NCI-H1694 treated with DMSO at 0.1 percent for 48 hours (cell line): ENCODE measurements around the gene PNRC2.
"Not testable (repeated sequence)": the region's sequence is repeated elsewhere in the genome, so short reads cannot be mapped to it uniquely, and the experiment has no call there.

Source experiments
- DNase-seq: peaks from one replicate; lab custom pipeline; 2025; lab: John Stamatoyannopoulos, UW

Gene PNRC2

DNA sequence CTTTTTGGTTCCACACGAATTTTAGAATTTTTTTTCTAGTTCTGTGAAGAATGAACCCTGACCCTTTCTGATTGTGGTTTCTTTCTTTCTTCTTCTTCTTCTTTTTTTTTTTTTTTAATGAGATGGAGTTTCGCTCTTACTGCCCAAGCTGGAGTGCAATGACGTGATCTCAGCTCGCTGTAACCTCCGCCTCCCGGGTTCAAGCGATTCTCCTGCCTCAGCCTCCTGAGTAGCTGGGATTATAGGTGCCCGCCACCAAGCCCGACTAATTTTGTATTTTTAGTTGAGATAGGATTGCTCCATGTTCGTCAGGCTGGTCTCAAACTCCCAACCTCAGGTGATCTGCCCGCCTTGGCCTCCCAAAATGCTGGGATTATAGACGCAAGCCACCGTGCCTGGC lies 32.4 kb downstream of the PNRC2 start:
- DNase-seq = not testable (repeated sequence)

- DNase-seq = no peak
Observed at GRCh38 chr1:23995431-23995837, 35.8 kb downstream of the PNRC2 start.

GRCh38 chr1:23996700-23997229 lies 37.1 kb downstream of the PNRC2 start:
- no peak for DNase-seq

- no peak for DNase-seq
Observed at GRCh38 chr1:23997812-23998211, 38.2 kb downstream of the PNRC2 start.

DNA sequence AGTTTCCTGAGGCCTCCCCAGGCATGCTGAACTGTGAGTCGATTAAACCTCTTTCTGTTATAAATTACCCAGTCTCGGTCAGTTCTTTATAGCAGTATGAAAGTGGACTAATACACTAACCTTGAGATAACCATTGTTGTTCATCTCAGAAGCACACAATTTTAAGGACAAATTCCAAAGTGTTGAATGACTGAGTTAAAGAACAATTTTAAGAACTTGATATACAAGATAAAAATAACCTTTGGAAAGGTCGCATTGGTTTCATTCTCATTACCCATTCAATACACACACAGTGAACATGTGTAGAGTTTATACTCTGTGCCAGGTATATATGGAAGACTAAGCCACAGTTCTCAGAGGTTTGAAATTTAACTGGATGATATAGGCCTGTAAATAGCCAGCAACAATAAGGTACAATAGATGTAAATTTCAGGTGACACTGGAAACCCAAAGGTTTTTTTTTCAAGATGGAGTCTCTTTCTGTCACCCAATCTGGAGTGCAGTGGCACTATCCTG lies 39.6 kb downstream of the PNRC2 start:
- no peak for DNase-seq

- no peak for DNase-seq
Observed at GRCh38 chr1:24002695-24003094, 43.1 kb downstream of the PNRC2 start.

- no peak for DNase-seq
Observed at GRCh38 chr1:24003331-24003972, 43.8 kb downstream of the PNRC2 start.

DNA sequence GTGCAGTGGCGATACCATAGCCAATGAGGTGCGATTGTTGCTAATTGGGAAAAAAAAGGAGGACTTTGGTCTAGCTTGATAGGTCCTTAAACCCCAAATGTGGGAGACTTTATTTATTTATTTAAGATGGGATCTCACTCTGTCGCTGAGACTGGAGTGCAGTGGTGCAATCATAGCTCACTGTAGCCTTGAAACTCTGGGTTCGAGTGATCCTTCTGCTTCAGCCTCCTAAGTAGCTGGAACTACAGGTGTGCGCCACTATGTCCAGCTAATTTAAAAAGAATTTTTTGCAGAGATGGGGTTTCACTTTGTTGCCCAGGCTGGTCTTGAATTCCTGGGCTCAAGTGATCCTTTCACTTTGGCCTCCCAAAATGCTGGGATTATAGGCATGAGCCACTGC lies 44.5 kb downstream of the PNRC2 start:
- no peak for DNase-seq

GRCh38 chr1:24005163-24005562 lies 45.5 kb downstream of the PNRC2 start:
- no peak for DNase-seq

- no peak for DNase-seq
Observed at GRCh38 chr1:24007079-24007478, 47.5 kb downstream of the PNRC2 start.

DNA sequence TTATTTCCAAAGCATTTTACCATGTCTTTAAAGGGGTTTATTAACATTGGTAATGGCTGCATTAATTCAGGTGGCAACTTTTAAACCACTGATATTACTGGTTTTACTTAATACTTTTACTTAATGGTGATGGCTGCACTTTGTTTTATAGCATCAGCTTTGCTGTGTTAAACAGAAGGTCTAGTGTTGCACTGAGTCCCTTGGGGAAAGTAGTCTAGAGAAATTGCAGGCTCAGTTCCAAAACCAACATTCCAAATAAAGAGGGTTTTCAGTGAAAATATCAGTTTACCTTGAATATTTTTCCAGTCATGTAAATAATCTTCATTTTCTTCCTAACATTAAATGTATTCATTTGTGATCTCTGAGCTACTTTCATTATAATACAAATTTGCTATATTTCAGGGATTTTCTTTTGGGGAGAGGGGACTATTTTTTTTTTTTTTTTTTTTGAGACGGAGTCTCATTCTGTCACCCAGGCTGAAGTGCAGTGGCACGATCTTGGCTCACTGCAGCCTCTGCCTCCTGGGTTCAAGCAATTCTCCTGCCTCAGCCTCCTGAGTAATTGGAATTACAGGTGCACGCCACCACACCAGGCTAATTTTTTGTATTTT lies 49.1 kb downstream of the PNRC2 start:
- peak; percentile 48 for DNase-seq

DNA sequence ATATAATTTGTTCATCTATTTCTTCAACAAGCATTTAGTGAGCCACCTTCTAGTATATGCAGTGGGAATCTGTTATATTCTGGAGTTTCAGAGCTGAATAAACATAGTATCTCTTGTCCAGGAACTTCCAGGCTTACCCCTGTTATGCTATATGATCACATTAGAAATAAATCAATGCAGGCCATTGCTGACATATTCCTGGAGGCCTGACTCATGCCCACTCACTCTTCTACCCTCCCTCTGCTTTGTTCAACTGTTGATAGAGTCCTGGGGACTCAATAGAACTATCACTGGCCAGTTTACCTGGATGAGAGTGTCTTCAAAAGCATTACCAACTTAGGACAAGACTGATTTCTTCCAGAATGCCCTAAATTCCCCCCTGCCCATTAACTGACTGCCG lies 49.8 kb downstream of the PNRC2 start:
- no peak for DNase-seq

- no peak for DNase-seq
Observed at GRCh38 chr1:24010650-24011049, 51.0 kb downstream of the PNRC2 start.

- not testable (repeated sequence) for DNase-seq
Observed at GRCh38 chr1:24012878-24013277, 53.2 kb downstream of the PNRC2 start.
